H1 (cell line): ENCODE measurements around the gene PML.

Experiments
- BACH1 ChIP-seq: IDR thresholded peaks from 2 replicates; pipeline ENCODE4 v1.6.1; 2012; ENCODE audit warnings: low read length, improper control_type of control experiment
- CTCF ChIP-seq, 3 experiments: IDR thresholded peaks; 1 replicate in 2 of 3; 2 replicates in 1 of 3; pipeline versions ENCODE4 v1.5.1 to v1.6.1; 2011; ENCODE audit warnings: low read length in 3 of 3, mild to moderate bottlenecking in 3 of 3, inconsistent platforms in 2 of 3, low read depth in 1 of 3, moderate library complexity in 1 of 3; ENCODE audit not compliant: insufficient read depth in 1 of 3; ENCODE audit errors: control extremely low read depth in 1 of 3
- EZH2 ChIP-seq: fragments of 200-600 bp; sonication (generic); IDR thresholded peaks from 2 replicates; pipeline ENCODE4 v1.7.1; 2012; ENCODE audit warnings: low read depth, mild to moderate bottlenecking, moderate library complexity, low read length, inconsistent platforms; ENCODE audit not compliant: severe bottlenecking
- HDAC2 ChIP-seq, 2 experiments: fragments of 300-600 bp in 1 of 2; sonication (generic) in 1 of 2; IDR thresholded peaks; 2 replicates each; pipeline ENCODE4 v1.6.1; 2011 to 2012; ENCODE audit warnings: low read depth in 2 of 2, low read length in 2 of 2, mild to moderate bottlenecking in 2 of 2, moderate library complexity in 2 of 2, borderline replicate concordance in 1 of 2, inconsistent platforms in 1 of 2
- JUN ChIP-seq: IDR thresholded peaks from 2 replicates; pipeline ENCODE4 v1.6.1; 2011; ENCODE audit warnings: low read depth, mild to moderate bottlenecking, improper control_type of control experiment, low read length
- KDM1A ChIP-seq: fragments of 200-600, 300-600 bp; sonication (generic); IDR thresholded peaks from 2 replicates; pipeline ENCODE4 v1.7.1; 2016; ENCODE audit warnings: mild to moderate bottlenecking, low read length, borderline replicate concordance
- RAD21 ChIP-seq, 2 experiments: IDR thresholded peaks in 1 of 2; conservative IDR thresholded peaks in 1 of 2; 2 replicates each; pipeline ENCODE4 v1.6.1; 2011; ENCODE audit warnings: low read depth in 2 of 2, low read length in 2 of 2, improper control_type of control experiment in 1 of 2, inconsistent platforms in 1 of 2, mild to moderate bottlenecking in 1 of 2, moderate library complexity in 1 of 2
- SAP30 ChIP-seq: fragments of 300-600 bp; sonication (generic); IDR thresholded peaks from 2 replicates; pipeline ENCODE4 v1.7.1; 2012; ENCODE audit warnings: low read length, moderate library complexity, mild to moderate bottlenecking, inconsistent platforms; ENCODE audit not compliant: insufficient read depth, insufficient replicate concordance

GRCh38 chr15:73996939-73997338 is 2.4 kb downstream of the PML start:
- TF ChIP-seq HDAC2 (IDR thresholded peaks at IDR 0.05; ENCODE audit: borderline replicate concordance in 1 of 2, low read depth in 2 of 2, low read length in 2 of 2) = no peak
- TF ChIP-seq BACH1 = no peak
- no peak for TF ChIP-seq CTCF (IDR thresholded peaks at IDR 0.05; ENCODE audit: control extremely low read depth in 1 of 3, insufficient read depth in 1 of 3, low read depth in 1 of 3, low read length in 3 of 3)
- no peak for TF ChIP-seq SAP30
- TF ChIP-seq EZH2 = no peak
- TF ChIP-seq JUN = no peak
- no peak for TF ChIP-seq KDM1A
- no peak for TF ChIP-seq RAD21 (IDR thresholded peaks at IDR 0.05 in 1 of 2, conservative IDR thresholded peaks at IDR 0.05 in 1 of 2; ENCODE audit: low read depth in 2 of 2, low read length in 2 of 2)
